Neural cell (in vitro differentiated cells): ENCODE data around the gene NRDC. TPM values are rescaled to one million over a fixed set of nuclear protein-coding genes. Genes with fewer than 3 reads are reported as not detected.

ENCODE experiments used
- H2AFZ ChIP-seq: fragments of 200-600, 300-800 bp; sonication (generic), shearing (Covaris generic); 2 replicates; pipeline ENCODE4 v1.6.0; 2014; ENCODE audit warnings: low read depth, mild to moderate bottlenecking, antibody characterized with exemption, low read length, moderate library complexity
- H3F3A ChIP-seq: fragments of 200-600 bp; shearing (Covaris generic); 2 replicates; pipeline ENCODE4 v1.6.1; 2016; ENCODE audit warnings: mild to moderate bottlenecking, moderate library complexity, mixed read lengths, antibody characterized with exemption, low read length; ENCODE audit not compliant: insufficient read depth, poor library complexity, severe bottlenecking
- H3K27ac ChIP-seq: fragments of 200-600, 300-800 bp; sonication (generic), shearing (Covaris generic); 2 replicates; pipeline ENCODE4 v1.5.1; 2014; ENCODE audit warnings: mild to moderate bottlenecking, low read length, moderate library complexity
- H3K27me3 ChIP-seq: fragments of 300-800, 200-600 bp; sonication (generic), shearing (Covaris generic); 2 replicates; pipeline ENCODE4 v1.6.0; 2014; ENCODE audit warnings: mild to moderate bottlenecking, low read depth, low read length, moderate library complexity; ENCODE audit not compliant: insufficient read depth
- H3K36me3 ChIP-seq: fragments of 300-800, 200-600 bp; sonication (generic), shearing (Covaris generic); 2 replicates; pipeline ENCODE4 v1.5.1; 2014; ENCODE audit warnings: mild to moderate bottlenecking, antibody characterized with exemption, low read length, moderate library complexity; ENCODE audit not compliant: insufficient read depth
- H3K4me2 ChIP-seq: fragments of 300-800, 200-600 bp; sonication (generic), shearing (Covaris generic); 2 replicates; pipeline ENCODE4 v1.6.0; 2014; ENCODE audit warnings: mild to moderate bottlenecking, low read length
- H3K4me3 ChIP-seq: fragments of 300-800, 200-600 bp; sonication (generic), shearing (Covaris generic); 2 replicates; pipeline ENCODE4 v1.5.1; 2014; ENCODE audit warnings: mild to moderate bottlenecking, low read length, moderate library complexity
- H3K79me2 ChIP-seq: fragments of 200-600 bp; shearing (Covaris generic); replicated peaks from 2 replicates; pipeline ENCODE4 v1.6.0; 2014; ENCODE audit warnings: mild to moderate bottlenecking, low read length, moderate library complexity; ENCODE audit not compliant: insufficient read depth
- H3K9ac ChIP-seq: fragments of 300-800, 200-600 bp; sonication (generic), shearing (Covaris generic); 2 replicates; pipeline ENCODE4 v1.6.1; 2016; ENCODE audit warnings: mild to moderate bottlenecking, low read length, mixed read lengths
- H3K9me2 ChIP-seq: fragments of 200-600 bp; shearing (Covaris generic); 2 replicates; pipeline ENCODE4 v1.6.1; 2016; ENCODE audit warnings: mild to moderate bottlenecking, low read length, mixed read lengths; ENCODE audit not compliant: insufficient read depth
- H3K9me3 ChIP-seq: fragments of 200-600, 300-800 bp; sonication (generic), shearing (Covaris generic); 2 replicates; pipeline ENCODE4 v1.6.1; 2016; ENCODE audit warnings: mild to moderate bottlenecking, mixed run types, low read length, moderate library complexity, mixed read lengths
- H4K20me1 ChIP-seq: fragments of 200-600 bp; shearing (Covaris generic); 2 replicates; pipeline ENCODE4 v1.6.1; 2016; ENCODE audit warnings: mild to moderate bottlenecking, mixed run types; ENCODE audit not compliant: insufficient read depth
- CTCF ChIP-seq: fragments of 450-650 bp; IDR thresholded peaks from 2 replicates; pipeline ENCODE4 v1.5.1; 2014; ENCODE audit warnings: antibody characterized with exemption, mild to moderate bottlenecking, moderate library complexity; ENCODE audit not compliant: poor library complexity, severe bottlenecking
- EP300 ChIP-seq: fragments of 450-650 bp; conservative IDR thresholded peaks from 2 replicates; pipeline ENCODE4 v1.6.1; 2014; ENCODE audit warnings: antibody characterized with exemption, mild to moderate bottlenecking, moderate library complexity; ENCODE audit not compliant: poor library complexity, severe bottlenecking
- EZH2 ChIP-seq: fragments of 200-600, 300-800 bp; shearing (Covaris generic), sonication (generic); IDR thresholded peaks from 2 replicates; pipeline ENCODE4 v1.6.1; 2014; ENCODE audit warnings: antibody characterized with exemption, low read length, borderline replicate concordance, mild to moderate bottlenecking; ENCODE audit not compliant: insufficient read depth, poor library complexity, severe bottlenecking
- MXI1 ChIP-seq: fragments of 450-650 bp; conservative IDR thresholded peaks from 2 replicates; pipeline ENCODE4 v1.6.1; 2014; ENCODE audit warnings: antibody characterized with exemption, mild to moderate bottlenecking; ENCODE audit not compliant: poor library complexity, severe bottlenecking
- POLR2AphosphoS5 ChIP-seq: IDR thresholded peaks from 2 replicates; pipeline ENCODE4 v1.6.1; 2012
- RAD21 ChIP-seq: fragments of 450-650 bp; conservative IDR thresholded peaks from 2 replicates; pipeline ENCODE4 v1.6.1; 2014; ENCODE audit warnings: antibody characterized with exemption, mild to moderate bottlenecking, moderate library complexity
- REST ChIP-seq: IDR thresholded peaks from 2 replicates; pipeline ENCODE4 v1.6.1; 2012; ENCODE audit warnings: borderline replicate concordance
- SMC3 ChIP-seq: fragments of 450-650 bp; conservative IDR thresholded peaks from 2 replicates; pipeline ENCODE4 v1.6.1; 2014; ENCODE audit warnings: antibody characterized with exemption, mild to moderate bottlenecking, moderate library complexity; ENCODE audit not compliant: poor library complexity
- TAF1 ChIP-seq: IDR thresholded peaks from 2 replicates; pipeline ENCODE4 v1.6.1; 2012; ENCODE audit warnings: low read depth
- polyA plus RNA-seq: library from polyadenylated mRNA; depleted of rRNA; stranded (reverse); fragments of >200 nt; gene quantifications from 2 replicates; pipeline ENCODE4 v1.2.3, GENCODE V29; 2014

NRDC gene
- polyA plus RNA-seq, 1 donor from 2014 or later = 114 TPM

- H3F3A ChIP-seq = no peaks in the 10 kb centered on the region
- peaks cover 5% of the 10 kb centered on the region for H3K79me2 ChIP-seq
- no peaks in the 10 kb centered on the region for H3K9me3 ChIP-seq
- H2AFZ ChIP-seq = no peak overlapping the region
- no peaks in the 10 kb centered on the region for H4K20me1 ChIP-seq
- no peaks in the 10 kb centered on the region for H3K9me2 ChIP-seq
- no peaks in the 10 kb centered on the region for H3K36me3 ChIP-seq
- no peak overlapping the region for H3K4me3 ChIP-seq
- no peak overlapping the region for H3K9ac ChIP-seq
- no peak for TF ChIP-seq EZH2
- H3K27ac ChIP-seq = no peak overlapping the region
- H3K4me2 ChIP-seq = no peak overlapping the region
- no peaks in the 10 kb centered on the region for H3K27me3 ChIP-seq
Observed at GRCh38 chr1:51855624-51856023, 22.9 kb downstream of the NRDC start.

- no peaks in the 10 kb centered on the region for H4K20me1 ChIP-seq
- H3K4me3 ChIP-seq = no peak overlapping the region
- H3K36me3 ChIP-seq = no peaks in the 10 kb centered on the region
- no peak overlapping the region for H3K9ac ChIP-seq
- H3K9me3 ChIP-seq = no peaks in the 10 kb centered on the region
- no peak overlapping the region for H3K4me2 ChIP-seq
- H3K9me2 ChIP-seq = no peaks in the 10 kb centered on the region
- H3K27me3 ChIP-seq = no peaks in the 10 kb centered on the region
- H3F3A ChIP-seq = no peaks in the 10 kb centered on the region
- H3K27ac ChIP-seq = no peak overlapping the region
- peaks cover 5% of the 10 kb centered on the region for H3K79me2 ChIP-seq
- TF ChIP-seq TAF1 = no peak
- no peak overlapping the region for H2AFZ ChIP-seq
Observed at GRCh38 chr1:51853360-51853759, 25.2 kb downstream of the NRDC start.

- Histone ChIP-seq H3K9me2 (no peaks in the 10 kb centered on the region), H3K4me2 (no peak overlapping the region), H3F3A (no peaks in the 10 kb centered on the region), H3K36me3 (no peaks in the 10 kb centered on the region), H2AFZ (no peak overlapping the region), H3K9me3 (no peaks in the 10 kb centered on the region), H3K79me2 (peaks cover 5% of the 10 kb centered on the region), H3K4me3 (no peak overlapping the region), H3K9ac (no peak overlapping the region), H3K27ac (no peak overlapping the region), H3K27me3 (no peaks in the 10 kb centered on the region), H4K20me1 (no peaks in the 10 kb centered on the region)
- TF ChIP-seq TAF1 (no peak), EP300 (no peak), MXI1 (no peak)
Observed at GRCh38 chr1:51851882-51852396, 26.6 kb downstream of the NRDC start.

GRCh38 chr1:51850420-51851223 is 27.9 kb downstream of the NRDC start:
- Histone ChIP-seq H3K9me2 (no peaks in the 10 kb centered on the region), H3K9ac (no peak overlapping the region), H3K4me2 (no peak overlapping the region), H3F3A (no peaks in the 10 kb centered on the region), H3K36me3 (no peaks in the 10 kb centered on the region), H4K20me1 (no peaks in the 10 kb centered on the region), H3K4me3 (no peak overlapping the region), H3K79me2 (peaks cover 5% of the 10 kb centered on the region), H3K27me3 (no peaks in the 10 kb centered on the region), H3K27ac (no peak overlapping the region), H3K9me3 (no peaks in the 10 kb centered on the region), H2AFZ (no peak overlapping the region)
- no peak for TF ChIP-seq REST
- no peak for TF ChIP-seq MXI1
- TF ChIP-seq EP300 = no peak
- TF ChIP-seq POLR2AphosphoS5 = no peak
- no peak for TF ChIP-seq TAF1
- no peak for TF ChIP-seq EZH2
- TF ChIP-seq SMC3 = no peak
- no peak for TF ChIP-seq CTCF
- no peak for TF ChIP-seq RAD21
